SK-N-SH treated with all-trans-retinoic acid at 6 μM for 48 hours (cell line): Measurements from ENCODE around the gene DHX8.

Experiments
- ATAC-seq: fragments of 200-7000 bp; cut with Tn5 transposase; 3 replicates; pipeline ENCODE4 v1.9.1; 2020; ENCODE audit warnings: mild to moderate bottlenecking, moderate library complexity
- ARNTL ChIP-seq: fragments of 450-650 bp; formaldehyde crosslinking; IDR thresholded peaks from 2 replicates; pipeline ENCODE4 v1.5.0; 2020; ENCODE audit warnings: low read depth, mild to moderate bottlenecking, moderate library complexity, borderline replicate concordance
- BACH2 ChIP-seq: fragments of 250-450 bp; sonication (Bioruptor Pico); IDR thresholded peaks from 2 replicates; pipeline ENCODE4 v1.9.0; 2021; ENCODE audit warnings: mild to moderate bottlenecking, borderline replicate concordance
- CSDC2 ChIP-seq: fragments of 250-450 bp; sonication (Bioruptor Pico); IDR thresholded peaks from 2 replicates; pipeline ENCODE4 v1.5.0; 2020; ENCODE audit warnings: mild to moderate bottlenecking, moderate library complexity
- ESRRG ChIP-seq: fragments of 250-450 bp; sonication (Bioruptor Pico); IDR thresholded peaks from 2 replicates; pipeline ENCODE4 v1.6.1; 2021; ENCODE audit warnings: mild to moderate bottlenecking
- ISL1 ChIP-seq: fragments of 250-450 bp; sonication (Bioruptor Pico); IDR thresholded peaks from 2 replicates; pipeline ENCODE4 v2.1.2; 2022; ENCODE audit warnings: mild to moderate bottlenecking, moderate library complexity
- OSR1 ChIP-seq: fragments of 250-450 bp; sonication (Bioruptor Pico); IDR thresholded peaks from 2 replicates; pipeline ENCODE4 v1.8.0; 2022; ENCODE audit warnings: moderate library complexity, mild to moderate bottlenecking, inconsistent platforms
- PPARA ChIP-seq: fragments of 250-450 bp; sonication (Bioruptor Pico); IDR thresholded peaks from 2 replicates; pipeline ENCODE4 v1.5.0; 2020; ENCODE audit warnings: mild to moderate bottlenecking, borderline replicate concordance
- RARB ChIP-seq: fragments of 250-450 bp; sonication (Bioruptor Pico); IDR thresholded peaks from 2 replicates; pipeline ENCODE4 v1.8.0; 2021; ENCODE audit warnings: mild to moderate bottlenecking, moderate library complexity
- SNAI2 ChIP-seq: fragments of 250-450 bp; sonication (Bioruptor Pico); IDR thresholded peaks from 2 replicates; pipeline ENCODE4 v1.5.0; 2020; ENCODE audit warnings: mild to moderate bottlenecking, moderate library complexity
- TCF4 ChIP-seq: fragments of 250-450 bp; sonication (Bioruptor Pico); IDR thresholded peaks from 2 replicates; pipeline ENCODE4 v1.8.0; 2021; ENCODE audit warnings: mild to moderate bottlenecking, moderate library complexity, borderline replicate concordance
- TOX ChIP-seq: fragments of 250-450 bp; sonication (Bioruptor Pico); IDR thresholded peaks from 2 replicates; pipeline ENCODE4 v1.8.0; 2021; ENCODE audit warnings: mild to moderate bottlenecking, moderate library complexity, borderline replicate concordance
- ZC3H10 ChIP-seq: fragments of 250-450 bp; sonication (Bioruptor Pico); IDR thresholded peaks from 2 replicates; pipeline ENCODE4 v1.5.1; 2021; ENCODE audit warnings: mild to moderate bottlenecking, moderate library complexity
- ZFP3 ChIP-seq: fragments of 250-450 bp; sonication (Bioruptor Pico); IDR thresholded peaks from 2 replicates; pipeline ENCODE4 v1.5.0; 2020; ENCODE audit warnings: mild to moderate bottlenecking, moderate library complexity
- ZFP30 ChIP-seq: fragments of 450-650 bp; formaldehyde crosslinking; IDR thresholded peaks from 2 replicates; pipeline ENCODE4 v1.5.0; 2022; ENCODE audit warnings: mild to moderate bottlenecking, moderate library complexity
- ZNF565 ChIP-seq: fragments of 450-650 bp; formaldehyde crosslinking; conservative IDR thresholded peaks from 2 replicates; pipeline ENCODE4 v1.5.0; 2020; ENCODE audit warnings: low read depth, mild to moderate bottlenecking, moderate library complexity
- ZNF70 ChIP-seq: fragments of 450-650 bp; formaldehyde crosslinking; IDR thresholded peaks from 2 replicates; pipeline ENCODE4 v1.5.0; 2020; ENCODE audit warnings: mild to moderate bottlenecking, moderate library complexity
- ZNF8 ChIP-seq: fragments of 450-650 bp; formaldehyde crosslinking; IDR thresholded peaks from 2 replicates; pipeline ENCODE4 v1.5.0; 2020; ENCODE audit warnings: mild to moderate bottlenecking, moderate library complexity
- TF ChIP-seq, protein P1 (sequence below): fragments of 250-450 bp; sonication (Bioruptor Pico); IDR thresholded peaks from 2 replicates; pipeline ENCODE4 v1.8.0; 2021; ENCODE audit warnings: low read depth, mild to moderate bottlenecking, moderate library complexity, borderline replicate concordance
- TF ChIP-seq, protein P2 (sequence below): fragments of 250-450 bp; sonication (Bioruptor Pico); IDR thresholded peaks from 2 replicates; pipeline ENCODE4 v1.5.1; 2020; ENCODE audit warnings: low read depth, mild to moderate bottlenecking, moderate library complexity
- TF ChIP-seq, protein P3 (sequence below): fragments of 250-450 bp; sonication (Bioruptor Pico); IDR thresholded peaks from 2 replicates; pipeline ENCODE4 v1.8.0; 2020; ENCODE audit warnings: mild to moderate bottlenecking, moderate library complexity, borderline replicate concordance

Gene DHX8

DNA sequence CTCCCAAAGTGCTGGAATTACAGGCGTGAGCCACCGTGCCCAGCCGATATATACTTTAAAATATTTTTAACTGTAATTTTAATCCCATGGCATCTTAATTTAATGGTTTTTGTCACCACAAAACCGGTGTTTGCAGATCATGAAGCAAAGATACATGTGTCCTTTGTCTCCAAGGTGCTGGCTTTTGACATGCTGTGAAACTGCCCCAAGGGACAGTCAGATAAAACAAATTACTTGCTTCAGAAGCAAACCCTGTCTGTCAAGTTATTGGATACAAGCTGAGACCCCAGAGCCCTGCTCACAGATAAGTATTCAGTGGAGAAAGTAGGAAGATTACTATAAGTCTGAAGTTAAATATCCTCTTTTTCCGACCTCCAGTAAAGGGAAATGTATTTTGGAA lies 45.1 kb upstream of the DHX8 start:
- TF ChIP-seq, protein P1, sequence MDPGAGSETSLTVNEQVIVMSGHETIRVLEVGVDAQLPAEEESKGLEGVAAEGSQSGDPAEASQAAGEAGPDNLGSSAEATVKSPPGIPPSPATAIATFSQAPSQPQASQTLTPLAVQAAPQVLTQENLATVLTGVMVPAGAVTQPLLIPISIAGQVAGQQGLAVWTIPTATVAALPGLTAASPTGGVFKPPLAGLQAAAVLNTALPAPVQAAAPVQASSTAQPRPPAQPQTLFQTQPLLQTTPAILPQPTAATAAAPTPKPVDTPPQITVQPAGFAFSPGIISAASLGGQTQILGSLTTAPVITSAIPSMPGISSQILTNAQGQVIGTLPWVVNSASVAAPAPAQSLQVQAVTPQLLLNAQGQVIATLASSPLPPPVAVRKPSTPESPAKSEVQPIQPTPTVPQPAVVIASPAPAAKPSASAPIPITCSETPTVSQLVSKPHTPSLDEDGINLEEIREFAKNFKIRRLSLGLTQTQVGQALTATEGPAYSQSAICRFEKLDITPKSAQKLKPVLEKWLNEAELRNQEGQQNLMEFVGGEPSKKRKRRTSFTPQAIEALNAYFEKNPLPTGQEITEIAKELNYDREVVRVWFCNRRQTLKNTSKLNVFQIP (CRISPR knock-in tag), result no peak
- TF ChIP-seq TCF4 (CRISPR knock-in tag) (no peak), ZFP30 (no peak)
- TF ChIP-seq, all 23 proteins: peak for 0
- no peak for ATAC-seq

DNA sequence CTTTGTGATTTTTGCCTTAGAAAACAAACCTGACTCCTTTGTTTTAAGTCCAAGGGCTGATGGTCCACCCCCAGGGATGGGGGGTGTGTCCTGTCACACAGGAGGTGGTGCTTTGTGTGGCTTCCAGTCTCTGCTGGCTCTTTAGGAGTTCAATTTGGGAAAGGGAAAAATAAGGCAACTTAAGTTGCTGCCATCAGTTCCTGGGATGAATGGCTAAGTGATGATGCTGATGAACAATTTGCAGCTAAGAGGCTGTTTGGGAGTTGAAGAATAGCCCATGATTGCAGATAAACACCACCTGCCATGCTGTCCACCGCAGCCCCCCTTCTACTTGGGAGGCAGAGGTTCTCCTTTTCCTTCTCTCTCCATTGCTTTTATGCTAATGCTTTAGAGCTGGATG lies 44.7 kb upstream of the DHX8 start:
- no peak for ATAC-seq
- TF ChIP-seq SNAI2 (CRISPR knock-in tag) (no peak), RARB (no peak), TOX (CRISPR knock-in tag) (no peak), CSDC2 (CRISPR knock-in tag) (no peak), PPARA (CRISPR knock-in tag) (no peak), ISL1 (no peak), ZNF565 (CRISPR knock-in tag) (no peak), BACH2 (CRISPR knock-in tag) (no peak), TCF4 (CRISPR knock-in tag) (no peak), ZNF8 (CRISPR knock-in tag) (no peak), ZFP30 (no peak), ZNF70 (CRISPR knock-in tag) (no peak), ESRRG (CRISPR knock-in tag) (no peak), ARNTL (CRISPR knock-in tag) (no peak), ZFP3 (CRISPR knock-in tag) (no peak), ZC3H10 (CRISPR knock-in tag) (no peak)
- TF ChIP-seq, protein P2, sequence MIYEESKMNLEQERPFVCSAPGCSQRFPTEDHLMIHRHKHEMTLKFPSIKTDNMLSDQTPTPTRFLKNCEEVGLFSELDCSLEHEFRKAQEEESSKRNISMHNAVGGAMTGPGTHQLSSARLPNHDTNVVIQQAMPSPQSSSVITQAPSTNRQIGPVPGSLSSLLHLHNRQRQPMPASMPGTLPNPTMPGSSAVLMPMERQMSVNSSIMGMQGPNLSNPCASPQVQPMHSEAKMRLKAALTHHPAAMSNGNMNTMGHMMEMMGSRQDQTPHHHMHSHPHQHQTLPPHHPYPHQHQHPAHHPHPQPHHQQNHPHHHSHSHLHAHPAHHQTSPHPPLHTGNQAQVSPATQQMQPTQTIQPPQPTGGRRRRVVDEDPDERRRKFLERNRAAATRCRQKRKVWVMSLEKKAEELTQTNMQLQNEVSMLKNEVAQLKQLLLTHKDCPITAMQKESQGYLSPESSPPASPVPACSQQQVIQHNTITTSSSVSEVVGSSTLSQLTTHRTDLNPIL (CRISPR knock-in tag), result no peak
- TF ChIP-seq, protein P1 (CRISPR knock-in tag), result no peak

DNA sequence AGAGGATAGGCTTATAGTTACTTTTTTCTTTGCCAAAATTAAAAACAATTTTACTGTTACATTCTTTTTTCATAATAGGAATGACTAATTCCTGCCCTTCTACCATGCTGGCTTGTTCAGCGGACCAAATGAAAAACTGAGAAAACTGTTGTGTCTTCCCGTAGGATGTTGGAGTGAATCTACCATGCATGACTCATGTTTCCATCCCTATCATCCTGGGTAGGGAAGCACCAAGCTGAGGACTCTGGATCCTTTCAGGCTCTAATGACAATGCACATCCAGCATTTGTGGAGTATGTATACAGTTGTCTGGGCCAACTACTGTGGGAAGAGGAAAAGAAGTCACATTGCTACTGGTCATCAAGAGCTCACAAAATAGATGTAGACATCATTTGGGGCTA lies 41.1 kb upstream of the DHX8 start:
- peak; percentile 73 for ATAC-seq

More for the DNA sequence above, 41.1 kb upstream of the DHX8 start:
- TF ChIP-seq, protein P1 (CRISPR knock-in tag), result no peak
- TF ChIP-seq OSR1 (CRISPR knock-in tag), result no peak
- no peak for TF ChIP-seq ZNF70 (CRISPR knock-in tag)
- TF ChIP-seq RARB, result no peak
- TF ChIP-seq ZFP30, result no peak
- no peak for TF ChIP-seq ISL1
- no peak for TF ChIP-seq ZNF565 (CRISPR knock-in tag)
- TF ChIP-seq ZC3H10 (CRISPR knock-in tag), result no peak
- TF ChIP-seq, protein P3, sequence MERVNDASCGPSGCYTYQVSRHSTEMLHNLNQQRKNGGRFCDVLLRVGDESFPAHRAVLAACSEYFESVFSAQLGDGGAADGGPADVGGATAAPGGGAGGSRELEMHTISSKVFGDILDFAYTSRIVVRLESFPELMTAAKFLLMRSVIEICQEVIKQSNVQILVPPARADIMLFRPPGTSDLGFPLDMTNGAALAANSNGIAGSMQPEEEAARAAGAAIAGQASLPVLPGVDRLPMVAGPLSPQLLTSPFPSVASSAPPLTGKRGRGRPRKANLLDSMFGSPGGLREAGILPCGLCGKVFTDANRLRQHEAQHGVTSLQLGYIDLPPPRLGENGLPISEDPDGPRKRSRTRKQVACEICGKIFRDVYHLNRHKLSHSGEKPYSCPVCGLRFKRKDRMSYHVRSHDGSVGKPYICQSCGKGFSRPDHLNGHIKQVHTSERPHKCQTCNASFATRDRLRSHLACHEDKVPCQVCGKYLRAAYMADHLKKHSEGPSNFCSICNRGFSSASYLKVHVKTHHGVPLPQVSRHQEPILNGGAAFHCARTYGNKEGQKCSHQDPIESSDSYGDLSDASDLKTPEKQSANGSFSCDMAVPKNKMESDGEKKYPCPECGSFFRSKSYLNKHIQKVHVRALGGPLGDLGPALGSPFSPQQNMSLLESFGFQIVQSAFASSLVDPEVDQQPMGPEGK (CRISPR knock-in tag), result no peak
- TF ChIP-seq TOX (CRISPR knock-in tag), result no peak
- TF ChIP-seq, protein P2 (CRISPR knock-in tag), result no peak
- no peak for TF ChIP-seq CSDC2 (CRISPR knock-in tag)
- TF ChIP-seq, all 23 proteins: peak for 0
